GM21723 (cell line): ENCODE results near the gene DEFB132.
A peak's percentile ranks its signal among the peaks of the same experiment; 100 is the strongest.

ENCODE experiments used
- ATAC-seq: cut with Tn5 transposase; IDR thresholded peaks from one replicate; pipeline ENCODE4 v1.9.1; 2021; ENCODE audit warnings: mild to moderate bottlenecking, moderate library complexity; ENCODE audit not compliant: unreplicated experiment

Gene DEFB132

DNA sequence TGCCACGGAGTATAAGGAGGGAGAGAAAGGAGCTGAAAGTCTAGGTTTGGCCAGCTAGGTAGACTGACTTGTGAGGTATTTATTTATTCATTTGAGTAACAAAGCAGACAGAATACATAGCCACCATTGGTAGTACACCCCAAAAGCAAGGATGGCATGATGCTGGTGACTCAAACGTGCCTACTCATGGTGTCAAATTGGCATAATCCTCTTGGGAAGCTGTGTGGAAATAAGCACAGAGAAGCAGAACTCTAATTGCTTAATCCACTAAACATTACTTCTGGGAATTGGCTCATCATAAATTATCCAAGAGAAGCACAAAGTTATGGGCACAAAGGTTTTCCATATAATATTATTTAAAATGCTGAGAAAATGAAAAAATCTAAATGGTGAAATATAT, 2.5 kb downstream of the DEFB132 start:
- no peak for ATAC-seq

DNA sequence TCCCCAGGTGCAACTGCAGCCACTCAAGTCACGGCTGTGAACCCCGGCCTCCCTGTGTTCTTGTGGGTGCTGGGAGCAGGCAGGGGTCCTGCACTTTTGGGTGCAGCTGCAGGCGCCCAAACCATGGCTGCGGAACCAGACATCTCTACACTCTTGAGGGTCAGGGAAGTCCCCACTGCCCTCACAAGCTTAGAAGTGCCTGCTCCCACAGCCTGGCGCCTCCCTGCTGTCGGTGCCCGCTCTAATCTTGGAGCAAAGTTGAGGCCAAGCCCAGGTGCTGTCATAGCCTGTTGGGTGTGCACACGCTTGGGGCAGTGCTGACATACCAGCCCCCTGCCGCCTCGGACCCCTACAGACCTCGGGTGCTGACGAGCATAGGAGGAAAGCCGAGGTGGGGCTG, 6.2 kb downstream of the DEFB132 start:
- ATAC-seq, result no peak

DNA sequence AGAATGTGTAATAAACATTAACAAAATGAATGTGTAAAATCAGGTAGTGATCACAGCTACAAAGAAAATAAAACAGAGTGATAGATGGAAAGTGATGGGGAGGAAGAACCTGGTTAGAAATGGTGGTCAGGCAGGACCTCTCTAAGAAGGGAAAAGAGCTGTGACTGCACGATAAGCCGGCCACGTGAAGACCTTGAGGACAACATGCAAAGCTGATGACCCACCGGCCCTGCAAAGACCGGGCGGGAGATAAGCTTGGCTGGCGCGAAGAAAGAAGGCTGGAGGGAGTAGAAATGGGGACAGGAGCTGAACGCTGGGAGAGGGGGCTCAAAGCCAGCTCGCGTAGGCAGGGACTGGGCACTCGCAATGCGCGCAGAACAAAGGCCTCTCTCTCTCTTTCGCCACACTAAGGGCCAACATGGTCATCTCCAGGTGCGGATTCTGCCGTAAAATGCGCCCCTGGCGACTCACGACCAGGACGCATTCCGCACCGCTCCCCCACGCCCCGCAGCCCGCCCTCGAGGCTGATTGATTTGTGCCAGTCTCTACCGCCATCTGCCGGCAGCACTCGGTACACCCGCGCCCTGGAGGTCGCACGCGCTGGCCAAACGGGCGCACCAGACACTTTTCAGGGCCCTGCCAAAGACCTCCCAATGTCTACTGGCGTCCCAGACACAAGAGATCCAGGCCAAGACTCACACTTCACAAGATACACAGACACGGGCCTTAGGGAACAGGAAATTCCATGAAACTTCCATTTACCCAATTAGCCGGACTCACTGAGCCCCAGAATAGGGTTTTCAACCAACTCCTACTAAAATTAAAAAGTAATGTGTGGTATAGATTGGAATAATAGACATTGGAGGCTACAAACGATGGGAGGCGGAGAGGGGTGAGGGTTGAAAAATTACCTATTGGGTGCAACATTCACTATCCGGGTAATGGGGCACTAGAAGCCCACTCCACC, 9.4 kb downstream of the DEFB132 start:
- ATAC-seq, result peak; percentile 89

DNA sequence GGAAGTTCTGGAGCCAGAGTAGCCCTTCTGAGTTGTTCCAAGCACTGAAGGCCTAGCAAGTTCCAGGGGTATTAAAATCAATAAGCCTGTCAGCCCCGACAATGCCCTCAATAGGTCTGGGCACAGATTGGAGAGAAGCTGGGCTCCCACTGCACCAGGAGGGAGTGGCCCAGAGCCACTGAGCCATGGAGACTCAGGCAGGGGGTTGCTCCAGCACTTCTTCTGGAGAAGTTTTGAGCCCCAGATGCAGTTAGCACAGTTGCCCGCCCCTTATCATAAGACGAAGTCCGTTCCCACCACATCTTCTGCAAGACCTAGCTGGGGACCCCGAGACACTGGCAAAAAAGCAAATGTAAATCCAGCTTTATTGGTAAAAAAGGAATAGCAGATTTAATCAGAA, 13.0 kb downstream of the DEFB132 start:
- ATAC-seq, result no peak

- no peak for ATAC-seq
Measured at GRCh38 chr20:271069-271468, 13.5 kb downstream of the DEFB132 start.

DNA sequence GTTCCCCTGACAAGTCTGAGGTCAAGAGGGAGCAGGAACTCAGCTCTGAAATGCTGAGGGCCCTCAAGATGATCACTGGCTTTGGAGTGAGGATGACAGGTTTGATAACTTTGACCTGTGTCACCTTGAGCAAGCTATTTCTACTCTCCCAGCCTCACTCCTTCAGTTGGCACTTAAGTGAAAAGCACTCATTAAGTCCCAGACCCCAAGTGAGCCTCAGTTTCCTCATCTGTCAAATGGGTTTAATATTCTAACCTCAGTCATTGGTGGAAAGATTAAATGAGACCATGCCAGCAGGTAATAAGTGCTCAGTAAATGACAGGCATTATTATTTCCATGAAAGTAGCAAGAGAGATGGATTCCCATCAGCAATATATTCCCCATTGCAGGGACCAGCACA, 14.0 kb downstream of the DEFB132 start:
- ATAC-seq, result no peak

DNA sequence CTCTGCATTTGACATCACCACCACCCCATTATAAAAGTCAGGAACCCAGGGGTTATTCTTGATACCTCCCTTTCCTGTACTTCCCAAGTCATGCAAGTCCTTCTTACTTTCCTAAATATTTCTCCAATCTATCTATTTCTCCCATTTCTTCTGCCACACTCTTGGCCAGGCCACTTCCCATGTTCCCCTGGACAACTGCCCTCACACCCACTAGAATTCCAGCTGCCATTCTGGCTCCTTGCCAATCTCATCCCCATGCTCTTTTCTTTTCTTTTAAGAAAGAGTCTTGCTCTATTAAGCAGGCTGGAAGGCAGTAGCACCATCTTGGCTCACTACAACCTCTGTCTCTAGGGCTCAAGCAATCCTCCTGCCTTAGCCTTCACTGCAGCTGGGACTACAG, 15.2 kb downstream of the DEFB132 start:
- ATAC-seq, result no peak

- no peak for ATAC-seq
Measured at GRCh38 chr20:273884-274283, 16.4 kb downstream of the DEFB132 start.

DNA sequence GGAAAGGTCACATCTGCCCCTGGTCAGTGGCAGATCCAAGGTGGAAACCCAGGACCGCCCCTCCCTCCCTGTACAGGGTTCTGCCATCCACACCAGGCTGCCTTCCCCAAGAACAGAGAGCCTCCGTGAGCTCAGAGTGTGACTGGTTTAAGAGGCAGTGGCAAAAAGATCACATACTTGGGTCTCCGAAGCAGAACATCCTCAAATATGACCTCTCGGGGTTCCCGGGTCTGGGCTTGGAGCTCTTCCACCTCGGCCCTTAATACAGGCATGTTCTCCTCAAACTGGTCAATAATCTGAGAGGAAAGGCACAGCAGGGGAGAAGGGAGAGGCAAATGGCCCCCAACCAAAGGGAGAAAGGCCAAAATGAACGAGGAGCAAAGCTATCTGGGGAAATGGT, 18.3 kb downstream of the DEFB132 start:
- ATAC-seq, result no peak

DNA sequence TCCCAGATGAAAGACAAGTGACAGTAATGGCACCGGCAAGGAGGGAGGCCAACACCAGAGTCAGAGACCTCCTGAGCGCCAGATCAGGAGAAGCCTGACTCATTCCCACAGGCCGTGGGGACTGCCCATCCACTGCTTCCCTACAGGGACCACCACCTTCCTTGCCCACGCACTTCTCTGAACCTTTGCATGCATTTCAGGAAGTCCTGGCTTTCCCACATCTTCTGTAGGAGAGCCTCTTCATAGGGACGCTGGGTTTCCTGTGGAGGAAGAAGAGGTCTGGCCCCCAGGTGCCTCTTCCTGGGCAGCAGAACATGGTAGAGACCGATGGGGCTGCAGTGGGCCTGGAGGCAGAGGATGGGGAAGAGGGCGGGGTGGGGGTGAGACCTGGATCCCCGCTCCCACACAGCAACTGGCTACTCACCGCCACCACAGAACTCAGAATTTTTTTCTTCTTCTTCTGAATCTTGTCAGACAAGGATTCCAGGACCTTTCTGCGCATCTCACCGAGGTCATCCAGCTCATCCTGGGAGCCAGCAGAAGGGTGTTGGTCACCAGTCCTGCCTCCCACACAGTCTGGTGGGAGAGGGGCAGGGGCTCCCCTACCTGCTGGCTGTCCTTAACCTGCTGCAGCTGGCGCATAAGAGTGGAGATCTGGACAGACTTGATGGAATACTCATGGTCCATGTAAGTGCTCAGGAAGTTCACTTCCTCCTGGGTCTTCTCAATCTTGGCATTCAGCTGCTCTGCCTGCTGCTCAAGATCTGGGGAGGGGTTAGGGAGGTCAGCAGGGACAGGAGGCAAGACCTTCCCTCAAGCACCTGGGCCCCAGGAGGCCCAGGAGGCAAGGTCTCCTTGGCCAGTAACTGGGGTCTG, 19.3 kb downstream of the DEFB132 start:
- no peak for ATAC-seq

DNA sequence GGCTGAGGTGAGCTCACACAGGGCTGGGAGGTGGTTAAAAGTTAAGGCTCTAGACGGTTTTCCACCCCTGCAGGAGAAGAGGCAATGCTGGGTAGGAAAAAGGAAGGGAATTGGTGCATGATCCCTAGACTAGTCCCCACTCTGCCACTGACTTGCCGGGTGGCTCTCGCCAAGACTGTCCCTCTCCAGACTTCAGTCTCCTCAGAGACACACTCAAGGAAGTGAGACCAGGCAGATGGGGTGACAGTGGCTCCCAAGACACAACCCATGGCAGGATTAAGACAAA, 19.9 kb downstream of the DEFB132 start:
- ATAC-seq, result no peak

GRCh38 chr20:278181-278580, 20.7 kb downstream of the DEFB132 start:
- no peak for ATAC-seq

GRCh38 chr20:278607-279571, 21.4 kb downstream of the DEFB132 start:
- no peak for ATAC-seq

DNA sequence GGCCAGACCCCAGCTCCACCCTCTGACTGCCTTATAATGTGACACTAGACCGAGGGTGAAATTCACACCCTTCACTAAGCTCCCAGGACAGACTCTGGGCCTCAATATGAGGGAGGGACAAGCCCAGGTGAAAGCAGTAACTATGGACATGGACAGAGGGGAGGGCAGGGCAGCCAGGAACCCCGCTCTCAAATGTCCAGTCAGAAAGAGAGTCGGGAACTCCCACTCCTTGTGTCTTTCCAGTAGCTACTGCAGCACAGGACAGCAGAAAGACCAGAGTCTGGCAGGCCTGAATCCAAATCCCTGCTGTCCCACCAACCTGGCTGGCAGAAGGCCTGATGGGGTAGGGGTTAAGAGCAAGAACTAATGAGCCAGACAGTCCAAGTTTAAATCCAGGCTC, 26.6 kb downstream of the DEFB132 start:
- no peak for ATAC-seq

DNA sequence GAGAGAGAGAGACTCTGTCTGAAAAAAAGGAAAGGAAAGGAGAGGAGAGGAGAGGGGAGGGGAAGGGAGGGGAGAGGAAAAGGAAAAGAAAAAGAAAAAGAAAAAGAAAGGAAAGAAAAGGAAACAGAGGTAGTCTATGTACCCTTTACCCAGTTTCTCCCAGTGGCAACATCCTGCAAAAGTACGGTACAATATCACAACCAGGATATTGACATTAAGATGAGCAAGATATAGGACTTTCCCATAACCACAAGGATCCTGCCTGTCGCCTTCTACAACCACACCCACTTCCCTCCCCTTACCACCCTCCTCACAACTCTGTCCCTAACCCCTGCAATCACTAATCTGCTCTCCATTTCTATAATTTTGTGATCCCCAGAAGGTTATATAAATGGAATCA, 29.0 kb downstream of the DEFB132 start:
- no peak for ATAC-seq

- ATAC-seq, result no peak
Measured at GRCh38 chr20:288956-289692, 31.6 kb downstream of the DEFB132 start.

DNA sequence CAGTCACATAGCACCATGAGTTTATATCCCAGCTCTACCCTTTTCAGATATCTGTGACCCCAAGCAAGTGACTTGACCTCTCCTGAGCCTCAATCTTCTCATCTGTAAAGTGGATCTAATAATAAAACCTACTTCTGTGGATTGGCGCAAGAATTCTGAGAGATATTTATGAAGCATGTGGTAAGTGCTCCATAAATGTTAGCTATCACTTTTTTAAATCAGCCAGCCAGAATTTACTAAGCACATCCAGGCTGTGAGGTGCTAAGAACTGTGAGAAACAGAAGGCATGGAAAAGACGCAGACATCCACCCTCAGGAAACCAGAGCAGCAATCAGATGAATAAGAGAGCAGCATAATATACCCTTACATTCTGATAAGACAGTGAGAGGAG, 32.2 kb downstream of the DEFB132 start:
- ATAC-seq, result no peak

DNA sequence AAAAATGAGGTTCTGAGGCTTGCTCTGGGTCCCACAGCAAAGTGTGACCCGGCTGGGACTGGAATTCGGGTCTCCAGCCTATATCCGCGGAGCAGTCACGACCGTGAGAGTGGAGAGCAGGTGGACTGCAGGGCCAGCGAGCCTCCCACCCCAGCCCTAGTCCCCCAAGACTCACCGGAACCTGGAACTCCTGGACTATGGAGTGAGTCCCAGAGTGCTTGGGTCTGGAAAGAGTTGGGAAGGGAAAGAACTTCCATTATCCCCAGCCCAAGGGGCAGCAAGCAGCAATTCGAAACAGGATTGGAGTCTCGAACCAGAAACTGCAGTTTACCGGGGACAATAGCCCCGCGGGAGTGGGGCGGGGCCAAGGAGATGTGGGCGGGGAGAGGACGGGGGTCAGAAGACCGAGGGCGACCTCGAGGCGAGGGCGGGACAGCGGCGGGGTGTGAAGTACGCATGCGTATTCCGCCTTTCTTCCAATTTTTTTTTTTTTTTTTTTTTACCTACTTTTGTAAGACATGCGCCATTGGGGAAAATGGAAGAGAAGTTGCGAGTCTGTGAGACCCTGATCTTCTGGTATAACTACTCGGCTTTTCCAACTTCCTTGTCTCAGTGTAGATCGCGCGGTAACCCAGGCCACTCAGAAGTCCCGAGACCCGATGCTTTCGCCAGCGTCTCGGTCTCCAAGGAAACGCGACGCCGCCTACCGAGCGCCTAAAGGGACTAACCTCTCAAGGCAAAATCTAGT, 32.7 kb downstream of the DEFB132 start, which contains the start of gene C20orf96:
Gene C20orf96 (minus strand): TSS at position 667 of the 748 bp plus-strand sequence. CDS start 140 bp downstream, at position 527.
- ATAC-seq, result peak; percentile 79

DNA sequence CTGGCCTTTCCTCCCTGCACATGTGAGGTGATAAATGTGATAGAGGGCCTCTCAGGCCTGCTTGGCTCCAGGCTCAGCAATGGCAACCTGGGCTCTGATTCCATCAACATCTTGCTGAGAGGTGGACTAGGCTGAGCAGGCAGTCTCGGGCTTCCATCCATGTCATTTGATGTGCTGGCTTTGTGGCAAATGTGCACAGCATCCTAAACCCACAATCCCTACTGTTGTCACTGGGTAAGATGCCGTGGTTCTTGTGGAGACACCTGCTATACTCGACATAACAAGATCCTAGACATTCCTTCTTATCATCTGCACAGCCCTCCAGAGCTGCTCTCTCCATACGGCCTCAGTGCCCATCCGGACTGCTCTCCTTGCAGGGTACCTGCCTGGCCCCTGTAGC, 37.1 kb downstream of the DEFB132 start:
- no peak for ATAC-seq
